Nephron progenitor cell (in vitro differentiated cells): ENCODE data around the gene SLC35F1.

Source experiments
- DNase-seq: peaks from one replicate; pipeline ENCODE4 v3.0.0; 2021
- H3K27ac Mint-ChIP-seq: 2 replicates; pipeline ENCODE4 v1.8.0; 2021; ENCODE audit warnings: mild to moderate bottlenecking, moderate library complexity, mixed read lengths
- H3K27me3 Mint-ChIP-seq: 2 replicates; pipeline ENCODE4 v1.8.0; 2021; ENCODE audit warnings: mild to moderate bottlenecking, low read depth, mixed read lengths; ENCODE audit not compliant: poor library complexity
- H3K36me3 Mint-ChIP-seq: 2 replicates; pipeline ENCODE4 v1.8.0; 2021; ENCODE audit warnings: low read depth, mixed read lengths
- H3K4me1 Mint-ChIP-seq: 2 replicates; pipeline ENCODE4 v1.8.0; 2021; ENCODE audit warnings: mixed read lengths
- H3K4me3 Mint-ChIP-seq: 2 replicates; pipeline ENCODE4 v1.8.0; 2021; ENCODE audit warnings: mild to moderate bottlenecking, moderate library complexity, mixed read lengths
- H3K9me3 Mint-ChIP-seq: 2 replicates; pipeline ENCODE4 v1.8.0; 2021; ENCODE audit warnings: mild to moderate bottlenecking, moderate library complexity, mixed read lengths
- CTCF ChIP-seq: fragments of 200-600 bp; sonication (generic); IDR thresholded peaks from 2 replicates; pipeline ENCODE4 v1.5.0; 2021; ENCODE audit warnings: antibody characterized with exemption

Gene SLC35F1

GRCh38 chr6:118092086-118092485 lies 185.0 kb downstream of the SLC35F1 start:
- Mint-ChIP-seq H3K9me3 (peaks cover 40% of the 10 kb centered on the region), H3K4me3 (no peak overlapping the region), H3K27me3 (peaks cover 5% of the 10 kb centered on the region), H3K27ac (no peak overlapping the region), H3K4me1 (no peaks in the 10 kb centered on the region), H3K36me3 (peaks cover 6% of the 10 kb centered on the region)
- TF ChIP-seq CTCF, result no peak
- DNase-seq, result no peak

- no peak for DNase-seq
- Mint-ChIP-seq H3K27me3 (no peaks in the 10 kb centered on the region), H3K36me3 (no peaks in the 10 kb centered on the region), H3K4me3 (no peak overlapping the region), H3K4me1 (peaks cover 15% of the 10 kb centered on the region), H3K9me3 (peaks cover 27% of the 10 kb centered on the region), H3K27ac (no peak overlapping the region)
- TF ChIP-seq CTCF, result no peak
Measured at GRCh38 chr6:118097576-118097975, 190.5 kb downstream of the SLC35F1 start.

DNA sequence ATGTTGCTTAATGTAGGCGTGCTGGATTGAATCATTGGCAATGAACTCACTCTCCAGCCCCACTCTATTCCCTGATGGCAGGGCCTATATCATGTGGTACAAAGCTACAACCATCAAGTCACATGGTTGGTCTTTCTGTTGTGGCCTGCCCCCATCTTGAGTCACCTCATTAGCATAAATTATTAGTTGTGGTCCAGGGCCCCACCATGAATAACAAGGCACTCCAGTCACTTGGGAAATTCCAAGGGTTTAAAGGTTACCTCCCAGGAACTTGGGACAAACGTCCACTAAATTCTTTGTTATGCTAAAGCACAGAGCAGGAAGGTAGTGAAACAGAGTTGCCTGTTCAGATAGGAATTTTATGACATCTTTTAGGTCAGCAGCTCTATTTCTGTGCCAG lies 193.7 kb downstream of the SLC35F1 start:
- peaks cover 10% of the 10 kb centered on the region for H3K9me3 Mint-ChIP-seq
- no peak overlapping the region for H3K4me3 Mint-ChIP-seq
- no peaks in the 10 kb centered on the region for H3K36me3 Mint-ChIP-seq
- no peak for TF ChIP-seq CTCF
- H3K27ac Mint-ChIP-seq, result peak overlapping the region; percentile 55
- DNase-seq, result no peak
- H3K4me1 Mint-ChIP-seq, result peaks cover 15% of the 10 kb centered on the region
- no peaks in the 10 kb centered on the region for H3K27me3 Mint-ChIP-seq

- Mint-ChIP-seq H3K36me3 (no peaks in the 10 kb centered on the region), H3K27me3 (no peaks in the 10 kb centered on the region), H3K9me3 (peaks cover 10% of the 10 kb centered on the region), H3K4me1 (peaks cover 15% of the 10 kb centered on the region), H3K27ac (peak overlapping the region; percentile 55), H3K4me3 (no peak overlapping the region)
- DNase-seq, result no peak
- no peak for TF ChIP-seq CTCF
Measured at GRCh38 chr6:118101220-118101619, 194.2 kb downstream of the SLC35F1 start.

DNA sequence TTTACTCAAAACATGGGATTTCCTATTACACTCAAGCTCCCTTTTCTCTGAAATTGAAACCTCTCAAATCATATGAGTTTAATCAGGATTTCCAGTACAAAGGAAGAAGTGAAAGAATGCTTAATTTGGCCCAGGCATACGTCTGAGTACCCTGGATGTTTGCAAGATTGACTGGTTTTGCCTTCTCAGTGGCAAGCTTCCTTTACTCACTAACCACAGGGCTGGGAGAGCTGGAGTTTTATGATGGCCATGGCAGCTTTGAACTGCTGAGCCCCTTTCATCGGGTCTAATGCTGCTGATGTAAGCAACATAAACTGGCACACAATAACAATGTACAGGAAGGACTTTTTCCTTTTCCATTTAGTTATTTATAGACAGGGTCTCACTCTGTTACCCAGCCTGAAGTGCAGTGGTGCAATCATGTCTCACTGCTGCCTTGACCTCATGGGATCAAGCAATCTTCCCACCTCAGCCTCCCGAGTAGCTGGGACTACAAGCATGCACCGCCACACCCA lies 194.8 kb downstream of the SLC35F1 start:
- no peaks in the 10 kb centered on the region for H3K36me3 Mint-ChIP-seq
- DNase-seq, result no peak
- peak overlapping the region; percentile 84 for H3K27ac Mint-ChIP-seq
- H3K9me3 Mint-ChIP-seq, result peaks cover 10% of the 10 kb centered on the region
- H3K4me3 Mint-ChIP-seq, result no peak overlapping the region
- H3K4me1 Mint-ChIP-seq, result peaks cover 15% of the 10 kb centered on the region
- no peak for TF ChIP-seq CTCF
- H3K27me3 Mint-ChIP-seq, result no peaks in the 10 kb centered on the region

DNA sequence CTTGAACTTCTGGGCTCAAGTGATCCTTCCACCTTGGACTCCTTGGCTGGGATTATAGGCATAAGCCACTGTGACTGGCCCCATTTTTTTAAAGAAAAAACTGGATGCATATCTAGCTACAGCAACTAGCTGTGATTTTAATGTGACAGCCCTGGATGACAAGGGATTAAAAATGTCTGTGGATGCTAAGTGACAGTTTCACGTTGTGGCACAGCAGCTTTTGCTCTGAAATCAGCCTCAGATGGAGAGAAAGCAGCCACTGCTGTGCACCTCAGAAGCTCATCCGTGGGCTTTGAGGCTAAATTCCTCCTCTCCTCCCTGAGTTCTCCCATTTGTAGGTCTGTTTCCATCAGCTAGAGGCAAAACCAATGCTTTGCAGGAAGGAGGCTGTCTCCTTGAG lies 195.3 kb downstream of the SLC35F1 start:
- Mint-ChIP-seq H3K36me3 (no peaks in the 10 kb centered on the region), H3K27me3 (no peaks in the 10 kb centered on the region), H3K4me3 (no peak overlapping the region), H3K27ac (no peak overlapping the region), H3K4me1 (peaks cover 15% of the 10 kb centered on the region), H3K9me3 (peaks cover 10% of the 10 kb centered on the region)
- no peak for DNase-seq
- TF ChIP-seq CTCF, result no peak
